Measurements from ENCODE around the gene VPS45. TPM values are rescaled to one million over a fixed set of nuclear protein-coding genes. Genes with fewer than 3 reads are reported as not detected.

Gene VPS45
- total and polyA plus RNA-seq, 2 of the 13 experiments (the other 11 are each of a cell fraction or from before 2014, with no cell fraction given): 15.2 to 25.2 TPM

GRCh38 chr1:150061632-150062101 lies 5.9 kb upstream of the VPS45 start (continued):
- no peak for TF ChIP-seq SKIL (CRISPR knock-in tag; IDR thresholded peaks at IDR 0.05; ENCODE audit: borderline replicate concordance)
- no peak for TF ChIP-seq JUND (CRISPR knock-in tag; IDR thresholded peaks at IDR 0.05)
- no peak for TF ChIP-seq ZNF512B (CRISPR knock-in tag; IDR thresholded peaks at IDR 0.05; ENCODE audit: borderline replicate concordance)
- TF ChIP-seq GFI1 (CRISPR knock-in tag; IDR thresholded peaks at IDR 0.05; ENCODE audit: borderline replicate concordance): no peak
- no peak for TF ChIP-seq GMEB1 (CRISPR knock-in tag; IDR thresholded peaks at IDR 0.05; ENCODE audit: borderline replicate concordance)
- no peak for TF ChIP-seq ZNF513 (CRISPR knock-in tag; conservative IDR thresholded peaks at IDR 0.05)
- no peak for TF ChIP-seq ZBTB38 (CRISPR knock-in tag; IDR thresholded peaks at IDR 0.05)
- TF ChIP-seq ZNF652 (CRISPR knock-in tag; IDR thresholded peaks at IDR 0.05; ENCODE audit: borderline replicate concordance, low read depth): no peak
- no peak for TF ChIP-seq ZMAT5 (CRISPR knock-in tag; IDR thresholded peaks at IDR 0.05; ENCODE audit: borderline replicate concordance, low read depth)

All from HepG2 (cell line).